Epidermal melanocyte (primary cell): ENCODE data around the gene INAFM2.

Experiments
- DNase-seq: peaks from one replicate; pipeline ENCODE4 v3.0.0; 2011; ENCODE audit warnings: low spot score; ENCODE audit not compliant: insufficient read length

Gene INAFM2

DNA sequence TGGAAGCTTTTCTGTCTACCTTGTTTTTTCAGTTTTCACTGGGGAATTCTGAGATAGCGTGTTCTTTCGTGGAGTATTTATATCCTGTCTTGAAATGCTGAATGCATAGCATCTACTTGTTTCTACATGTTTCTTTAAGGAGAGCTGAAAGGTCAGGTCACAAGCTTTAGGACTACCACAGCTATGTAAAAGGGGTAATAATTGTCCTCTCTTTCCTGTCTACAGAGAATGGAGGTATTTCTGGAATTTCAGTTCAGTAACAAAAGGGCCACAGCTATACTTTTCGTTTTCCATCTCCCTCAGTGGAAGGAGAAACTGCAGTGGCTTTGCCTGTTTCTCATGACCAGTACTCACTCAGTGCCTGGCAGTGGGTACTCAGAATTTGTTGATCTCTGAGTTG is 4.7 kb downstream of the INAFM2 start:
- DNase-seq: no peak

- DNase-seq: no peak
These were observed 5.3 kb downstream of the INAFM2 start for GRCh38 chr15:40328751-40329150.

- no peak for DNase-seq
These were observed 6.3 kb downstream of the INAFM2 start for GRCh38 chr15:40329804-40330203.

DNA sequence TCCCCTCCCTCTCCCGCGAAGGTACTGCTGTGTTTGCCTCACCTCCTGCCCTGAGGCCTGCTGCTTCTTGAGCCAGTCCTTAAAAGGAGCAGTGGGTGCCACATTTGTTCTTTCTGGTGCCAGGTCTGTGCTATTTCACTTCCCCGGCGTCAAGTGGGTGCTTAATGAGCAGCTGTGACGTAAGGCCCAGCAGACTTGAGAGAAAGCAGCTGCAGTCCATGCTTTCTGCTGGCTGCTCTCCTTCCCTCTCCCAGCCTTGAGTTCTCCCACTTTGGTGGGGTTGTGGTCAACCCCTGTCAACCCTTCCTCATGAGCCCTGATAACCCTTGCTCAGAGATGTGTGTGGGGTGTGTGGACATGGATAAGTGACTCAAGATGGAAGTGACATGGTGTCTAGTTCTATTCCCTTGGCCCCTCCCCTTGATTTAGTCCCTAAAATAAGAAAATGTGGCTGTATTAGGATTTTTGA is 6.9 kb downstream of the INAFM2 start:
- no peak for DNase-seq

DNA sequence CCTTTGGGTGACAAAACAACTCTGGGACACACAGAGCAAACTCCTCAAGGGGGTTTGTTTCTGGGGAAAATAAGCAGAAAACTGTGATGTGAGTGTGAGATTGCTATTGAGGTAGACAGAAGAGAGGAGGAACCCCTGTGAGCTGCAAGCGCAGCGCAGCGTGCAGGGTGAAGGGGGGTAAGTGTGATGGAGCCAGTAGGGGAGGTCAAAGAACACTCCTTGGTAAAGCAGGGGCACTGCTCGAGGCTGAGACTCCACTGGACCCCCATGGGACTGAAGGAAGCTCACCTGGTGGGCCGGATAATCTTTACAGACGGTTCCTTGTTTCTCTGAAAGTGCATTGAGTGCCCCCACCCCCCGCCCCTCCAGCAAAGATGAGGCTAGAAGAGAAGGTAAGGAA is 7.5 kb downstream of the INAFM2 start:
- DNase-seq: no peak

GRCh38 chr15:40331637-40332036 is 8.1 kb downstream of the INAFM2 start:
- no peak for DNase-seq

GRCh38 chr15:40332113-40332781 is 8.8 kb downstream of the INAFM2 start:
- DNase-seq: no peak

GRCh38 chr15:40333922-40334492 is 10.5 kb downstream of the INAFM2 start:
- no peak for DNase-seq

GRCh38 chr15:40334541-40334940 is 11.0 kb downstream of the INAFM2 start:
- no peak for DNase-seq

DNA sequence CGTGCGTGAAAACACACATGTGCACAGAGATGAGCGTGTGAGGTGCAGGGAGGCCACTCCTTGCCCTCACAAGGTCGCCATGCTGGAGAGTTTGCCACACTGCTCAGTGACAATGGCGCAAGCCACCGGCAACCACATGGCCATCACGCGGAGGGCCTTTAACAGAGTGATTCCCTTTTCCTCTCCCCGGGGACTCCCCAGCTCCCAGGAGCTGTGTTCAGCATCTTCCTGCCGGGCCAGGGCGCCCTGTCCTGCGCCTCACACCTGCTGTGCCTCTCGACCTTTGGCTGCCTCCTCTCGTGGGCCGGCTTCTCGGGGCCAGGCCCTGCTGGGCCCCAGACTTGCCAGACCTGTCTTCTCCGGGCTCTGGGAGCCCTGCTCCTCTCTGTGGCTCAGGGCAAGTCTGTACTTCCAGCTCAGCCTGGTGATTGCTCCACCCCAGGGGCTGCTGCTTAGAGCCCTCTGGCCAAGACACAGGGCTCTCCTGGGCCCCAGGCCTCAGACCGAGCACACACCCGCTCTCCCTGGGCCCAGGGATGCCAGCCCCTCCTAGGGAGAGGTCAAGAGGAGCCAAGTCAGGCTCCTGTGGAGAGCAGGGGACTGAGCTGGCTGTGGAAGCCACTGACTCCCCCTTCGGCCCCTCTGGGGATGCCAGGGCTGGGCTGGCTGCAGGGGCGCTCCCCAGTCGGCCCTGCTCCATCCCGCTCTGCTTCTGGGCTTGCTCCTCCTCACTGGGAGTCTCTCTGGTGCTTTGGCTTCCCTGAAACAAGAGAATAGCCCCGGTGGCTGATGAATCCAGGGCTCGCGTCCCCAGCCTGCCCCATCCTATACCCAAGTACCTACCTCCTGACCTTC is 11.7 kb downstream of the INAFM2 start:
- DNase-seq: no peak

- DNase-seq: no peak
These were observed 12.6 kb downstream of the INAFM2 start for GRCh38 chr15:40335938-40336743.

DNA sequence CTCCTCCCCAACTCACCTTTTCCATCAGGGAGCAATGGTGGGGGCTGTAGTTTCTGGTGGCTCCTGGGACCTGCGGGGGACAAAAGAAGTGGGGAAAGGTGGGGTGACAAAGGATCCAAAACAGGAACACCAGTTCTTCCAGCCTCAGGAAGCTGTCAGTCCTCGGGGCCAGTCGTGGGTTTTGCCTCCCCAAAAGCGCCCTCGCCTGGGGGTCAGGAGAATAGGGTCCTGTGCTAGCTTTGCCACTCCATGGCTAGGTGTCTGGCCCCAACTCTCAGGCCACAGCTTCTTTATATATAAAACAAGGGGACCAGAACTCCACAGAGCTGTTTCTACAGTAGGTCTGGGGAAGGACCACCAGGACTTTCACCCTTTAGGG is 13.2 kb downstream of the INAFM2 start:
- DNase-seq: no peak

- no peak for DNase-seq
These were observed 14.1 kb downstream of the INAFM2 start for GRCh38 chr15:40337597-40337996.

- peak; percentile 64 for DNase-seq
These were observed 14.7 kb downstream of the INAFM2 start for GRCh38 chr15:40338041-40338657.

DNA sequence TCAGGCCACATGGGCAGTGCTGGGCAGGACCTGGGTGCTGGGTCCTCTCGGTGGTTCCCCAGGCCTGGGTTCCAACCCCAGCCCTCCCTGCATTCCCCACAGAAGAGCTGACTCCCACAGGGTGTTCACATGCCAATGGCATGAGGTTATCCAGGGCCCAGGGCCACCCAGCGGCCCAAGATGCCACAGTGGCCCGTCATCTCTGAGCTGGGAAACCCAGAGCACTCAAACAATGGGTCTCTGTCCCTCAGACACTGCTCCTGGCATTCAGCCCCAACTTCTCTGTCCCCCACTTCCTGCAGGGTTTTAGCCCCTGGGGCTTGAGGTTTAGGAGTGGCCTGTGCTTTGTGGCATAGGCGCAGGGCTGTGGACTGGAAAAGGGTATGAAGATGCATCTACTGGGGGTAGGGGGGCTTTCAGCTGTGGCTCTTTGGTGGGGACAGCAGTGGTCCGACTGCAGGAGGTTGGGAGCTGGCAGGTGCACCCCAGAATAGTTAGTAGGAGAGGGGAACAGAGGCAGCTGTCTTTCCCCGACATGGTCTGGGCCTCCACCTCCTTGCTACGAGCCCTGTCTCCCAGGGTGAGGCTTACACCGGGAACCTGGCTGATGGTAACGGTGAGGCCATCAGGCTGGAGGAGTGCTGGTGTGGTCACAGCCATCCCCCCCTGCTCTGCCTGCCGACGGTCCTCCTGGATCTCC is 15.6 kb downstream of the INAFM2 start:
- DNase-seq: peak; percentile 76

DNA sequence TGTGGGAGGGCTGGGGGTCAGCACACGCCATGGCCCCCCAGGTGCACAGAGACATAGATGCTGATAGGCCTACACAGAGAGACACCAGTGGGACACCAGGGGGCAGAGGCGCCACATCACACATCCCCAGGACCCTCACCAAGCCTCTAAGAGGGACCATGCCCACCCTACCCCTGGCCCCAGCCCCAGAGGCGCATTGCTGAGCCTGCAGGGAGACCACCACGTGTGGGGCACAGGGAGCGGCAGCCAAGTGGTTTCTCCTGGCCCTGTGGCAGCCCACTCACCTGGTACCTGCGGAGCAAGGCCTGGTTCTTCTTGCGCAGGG is 16.1 kb downstream of the INAFM2 start:
- no peak for DNase-seq

- DNase-seq: peak; percentile 47
These were observed 16.7 kb downstream of the INAFM2 start for GRCh38 chr15:40340038-40340739.

GRCh38 chr15:40340740-40341400 is 17.4 kb downstream of the INAFM2 start, which contains the start of gene CCDC9B:
Gene CCDC9B (minus strand): TSS chr15:40340939. CDS start chr15:40340819, 120 bp downstream.
- DNase-seq: peak; percentile 95
